Measurements from ENCODE around the gene CCDC39. TPM values are rescaled to one million over a fixed set of nuclear protein-coding genes. Genes with fewer than 3 reads are reported as not detected.
A peak's percentile ranks its signal among the peaks of the same experiment; 100 is the strongest.

CCDC39 gene
- not detected in 2 replicates for total RNA-seq

DNA sequence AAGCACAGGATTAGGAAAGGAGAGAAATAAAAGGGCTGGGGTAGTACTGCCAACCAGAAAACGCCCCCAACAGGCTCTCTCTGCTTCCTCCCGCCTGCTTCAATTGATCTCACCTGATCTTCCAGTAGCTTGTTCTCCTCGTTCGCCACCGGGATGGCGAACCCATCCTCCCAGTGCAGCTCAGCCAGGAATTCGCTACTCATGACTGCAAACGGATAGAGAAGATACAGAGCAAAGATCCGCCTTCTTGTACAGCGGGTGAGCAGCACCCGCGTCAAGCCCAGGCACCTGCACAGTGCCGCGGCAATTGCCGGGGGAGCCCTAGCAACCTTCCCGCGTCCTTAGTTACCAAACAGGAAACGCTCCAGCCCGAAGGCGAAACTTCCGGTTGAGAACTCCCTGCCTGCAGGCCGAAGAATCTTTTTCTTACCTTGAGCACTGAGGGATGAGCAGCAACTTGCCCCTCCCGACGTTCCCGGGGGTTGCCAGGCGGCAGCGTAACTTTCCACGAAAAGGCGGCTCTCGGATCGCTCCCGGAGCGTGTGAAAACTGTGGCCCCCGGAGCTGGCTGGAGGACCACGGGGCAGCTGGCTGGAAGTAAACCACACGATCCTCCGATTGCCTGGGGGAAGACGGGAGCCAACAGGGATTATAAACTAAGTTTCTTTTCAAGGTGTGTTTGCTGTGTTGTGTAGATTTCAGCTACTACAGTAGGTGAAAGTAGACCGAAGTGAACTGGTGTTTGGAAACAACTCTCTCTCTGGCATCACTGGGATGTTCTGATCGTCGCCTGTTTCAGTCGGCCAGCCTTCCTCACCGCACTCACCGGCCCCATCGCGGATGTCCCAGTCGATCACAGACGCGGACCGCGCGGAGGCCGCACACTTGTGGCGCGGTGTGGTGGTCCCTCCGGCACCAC, at the start of gene CCDC39:
CCDC39 (minus strand) TSS at position 312 of the 919 bp plus-strand sequence; CDS start at position 203, 109 bp downstream.
- no peak for DNase-seq (ENCODE audit: low read depth, low spot score)

DNA sequence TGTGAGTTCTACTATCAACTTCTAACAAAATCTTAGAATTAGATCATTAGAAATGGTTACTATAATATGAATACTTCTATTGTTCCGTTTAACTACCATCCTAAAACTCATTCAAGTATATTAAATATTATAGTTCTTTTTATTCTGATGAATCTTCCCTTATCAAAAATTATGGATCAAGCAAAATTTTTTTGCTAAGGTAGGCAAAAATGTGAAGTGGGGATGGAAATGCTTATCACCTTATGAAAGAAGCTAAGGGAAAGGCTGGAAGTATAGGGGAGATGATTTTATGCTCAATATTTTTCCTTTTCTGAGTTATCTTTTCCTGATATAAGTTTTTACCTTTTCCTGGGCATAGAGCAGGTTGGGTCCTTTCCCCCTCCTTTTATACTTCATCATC, 40.7 kb upstream of the CCDC39 start:
- no peak for DNase-seq (ENCODE audit: low read depth, low spot score)

DNA sequence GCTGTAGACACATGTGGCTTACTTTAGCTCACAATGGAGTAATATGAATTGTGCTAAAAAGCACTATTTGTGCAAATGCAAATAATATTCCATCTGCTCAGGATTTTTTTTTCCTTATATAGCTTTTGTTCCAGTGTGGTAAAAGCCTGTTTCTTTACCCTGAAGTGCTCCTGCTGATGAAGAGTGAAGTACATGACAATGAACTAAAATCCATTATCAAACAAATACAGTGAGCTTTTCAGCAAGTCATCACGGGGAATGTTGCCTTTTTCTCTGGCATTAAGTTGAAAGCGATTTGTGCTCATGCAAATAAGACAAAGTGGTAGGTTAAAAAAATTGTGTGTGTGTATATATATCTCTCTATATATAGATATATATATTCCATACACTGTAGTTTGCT, 28.6 kb upstream of the CCDC39 start:
- no peak for DNase-seq (ENCODE audit: low read depth, low spot score)

DNA sequence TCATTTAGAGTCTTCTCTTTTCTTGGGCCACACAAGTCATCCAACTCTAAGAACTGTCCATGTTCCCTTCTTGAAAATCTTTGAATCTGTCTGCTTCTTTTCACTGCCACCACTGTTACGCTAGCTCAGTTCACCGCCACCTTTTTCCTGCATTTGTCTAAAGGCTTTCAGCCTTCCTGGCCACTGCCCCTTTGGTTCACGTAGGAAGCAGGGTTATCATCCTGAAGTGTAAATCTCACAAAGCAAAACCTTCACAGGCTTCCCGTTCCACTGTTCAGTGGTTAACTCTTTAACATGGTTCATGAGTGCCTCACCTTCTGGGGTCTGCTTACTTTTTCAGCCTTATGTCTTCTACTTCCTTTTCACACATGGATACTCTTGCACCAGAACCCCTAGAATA, 26.3 kb upstream of the CCDC39 start:
- DNase-seq (ENCODE audit: low read depth, low spot score), result peak; percentile 37

DNA sequence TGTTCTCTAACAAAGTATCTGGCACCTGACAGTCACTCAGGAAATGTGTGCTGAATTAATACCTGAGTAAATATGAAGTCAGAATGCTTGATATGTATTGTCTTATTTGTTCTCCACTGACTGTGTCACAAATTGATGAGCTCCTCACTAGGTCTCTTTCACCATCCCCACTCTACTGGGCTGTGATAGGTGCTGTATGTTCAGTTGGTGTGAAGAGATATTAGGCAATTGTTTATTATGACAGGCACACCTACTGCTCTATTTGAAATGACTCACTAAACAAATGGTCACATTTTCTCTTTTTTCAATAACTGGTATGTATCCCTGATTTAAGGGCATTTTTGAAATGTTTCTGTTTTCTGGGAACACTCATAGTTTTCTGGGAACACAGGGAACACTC, 25.2 kb upstream of the CCDC39 start:
- DNase-seq (ENCODE audit: low read depth, low spot score), result no peak

DNA sequence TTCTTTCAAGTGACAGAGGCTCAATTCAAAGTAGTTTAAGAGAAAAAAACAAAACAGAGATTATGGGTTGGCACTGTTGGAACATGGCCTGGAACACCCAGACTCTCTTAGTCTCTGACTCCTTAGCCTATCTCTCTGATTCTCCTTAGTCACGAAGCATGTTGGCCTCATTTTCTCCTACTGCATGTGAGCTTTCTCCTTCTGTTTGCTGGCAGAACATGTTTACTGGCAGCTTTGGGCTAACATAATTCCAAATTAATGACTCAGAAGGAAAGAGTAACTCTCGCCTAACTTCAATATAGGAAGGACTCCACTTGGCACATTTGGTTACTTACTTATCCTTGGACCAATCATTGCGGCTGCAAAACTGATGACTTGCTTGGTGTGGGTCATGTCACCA, 21.7 kb upstream of the CCDC39 start:
- DNase-seq (ENCODE audit: low read depth, low spot score), result no peak

DNA sequence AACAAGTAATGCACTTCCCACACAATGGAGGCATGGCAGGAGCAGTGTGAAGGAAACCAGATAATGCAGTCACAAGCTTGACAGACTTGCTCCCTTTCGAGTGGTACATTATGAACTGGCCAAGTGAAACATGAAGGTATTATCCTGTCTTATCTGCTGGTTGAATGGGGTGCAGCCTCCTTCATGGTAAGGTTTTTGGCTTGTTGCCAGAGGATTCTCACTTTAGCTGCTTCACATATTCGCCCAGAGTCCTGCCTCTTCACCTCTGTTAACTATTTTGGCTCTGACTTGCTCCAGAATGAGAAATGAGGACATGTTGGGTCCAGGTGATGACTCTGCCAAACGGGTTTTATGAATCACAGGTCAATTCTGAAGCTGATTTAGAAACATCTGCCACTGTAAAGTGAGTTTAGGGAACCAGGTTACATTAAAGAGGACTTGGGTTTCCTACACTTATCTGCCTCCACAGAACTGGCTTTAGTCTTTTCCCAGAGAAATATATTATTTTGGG, 19.5 kb upstream of the CCDC39 start:
- DNase-seq (ENCODE audit: low read depth, low spot score), result no peak

DNA sequence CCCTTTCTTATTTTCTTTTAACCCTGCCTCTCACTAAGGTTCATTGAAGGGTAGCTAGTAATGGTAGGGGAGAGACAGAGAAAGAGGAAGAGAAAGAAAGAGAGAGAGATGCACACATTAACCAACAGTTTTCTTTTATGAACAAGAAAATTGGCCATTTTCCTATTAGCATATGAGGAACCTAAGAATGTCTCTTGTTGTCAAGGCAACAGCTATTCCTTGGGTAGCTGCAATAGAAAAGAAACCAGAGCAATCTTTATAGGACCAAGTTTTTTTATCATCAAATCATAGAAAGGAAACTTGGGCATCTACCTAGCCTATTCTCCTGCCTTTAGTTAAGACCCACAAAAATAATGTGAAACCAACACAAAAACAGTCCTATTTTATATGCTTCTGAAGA, 15.0 kb upstream of the CCDC39 start:
- DNase-seq (ENCODE audit: low read depth, low spot score), result no peak

DNA sequence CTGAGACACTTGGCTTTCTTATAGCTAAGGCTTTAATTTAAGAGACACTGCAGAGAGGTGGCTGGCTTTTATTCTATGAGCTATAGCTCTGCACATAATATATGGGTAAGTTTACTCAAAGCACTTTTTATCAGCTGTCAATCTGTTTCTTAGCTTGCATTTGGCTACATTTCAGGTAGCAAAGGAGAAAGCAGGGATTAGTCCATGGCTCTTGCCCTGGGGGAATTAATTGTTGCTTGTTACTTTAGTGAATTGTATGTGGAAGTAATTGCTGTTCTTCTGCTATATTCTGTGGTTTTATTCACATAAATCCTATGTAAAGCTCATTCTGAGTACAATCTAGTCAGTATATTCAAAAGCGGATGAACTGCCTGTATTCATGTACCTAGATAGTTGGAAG, 14.4 kb upstream of the CCDC39 start:
- no peak for DNase-seq (ENCODE audit: low read depth, low spot score)

DNA sequence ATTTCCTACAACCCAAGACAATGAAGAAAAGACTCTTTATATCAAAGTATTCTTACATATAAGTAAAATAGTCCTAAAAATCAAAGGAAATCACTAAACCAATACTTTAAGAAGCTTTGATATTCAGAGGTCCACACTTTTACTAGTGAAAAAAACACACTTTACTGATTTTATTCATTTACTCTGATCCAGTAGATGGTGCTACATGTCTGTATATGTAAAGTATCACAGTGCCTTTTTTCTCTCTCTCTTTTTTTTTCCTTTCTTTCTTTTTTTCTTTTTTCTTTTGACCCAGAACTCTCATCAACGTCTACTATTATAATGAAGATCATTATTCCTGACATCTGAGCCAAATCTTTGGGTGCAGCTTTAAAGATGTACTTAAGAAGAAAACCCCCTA, 10.8 kb upstream of the CCDC39 start:
- no peak for DNase-seq (ENCODE audit: low read depth, low spot score)

DNA sequence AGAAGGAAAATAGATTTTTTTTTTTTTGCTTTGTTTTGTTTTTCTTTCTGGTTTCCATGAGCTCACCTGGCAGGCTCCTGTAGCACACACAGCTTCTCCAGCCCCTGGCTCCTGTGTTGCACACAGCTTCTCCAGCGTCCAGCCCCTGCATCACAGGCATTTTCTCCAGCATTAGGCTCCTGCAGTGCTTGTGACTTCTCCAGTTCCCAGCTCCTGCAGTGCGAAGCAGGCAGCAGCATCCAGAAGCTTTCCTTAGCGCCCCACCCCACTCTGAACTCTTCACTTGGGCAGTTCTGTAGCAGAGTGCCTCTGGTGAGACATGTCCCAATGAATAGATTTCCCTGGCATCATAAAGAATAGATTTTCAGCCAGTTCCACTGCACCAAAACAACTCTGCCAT, 5.5 kb upstream of the CCDC39 start:
- no peak for DNase-seq (ENCODE audit: low read depth, low spot score)

DNA sequence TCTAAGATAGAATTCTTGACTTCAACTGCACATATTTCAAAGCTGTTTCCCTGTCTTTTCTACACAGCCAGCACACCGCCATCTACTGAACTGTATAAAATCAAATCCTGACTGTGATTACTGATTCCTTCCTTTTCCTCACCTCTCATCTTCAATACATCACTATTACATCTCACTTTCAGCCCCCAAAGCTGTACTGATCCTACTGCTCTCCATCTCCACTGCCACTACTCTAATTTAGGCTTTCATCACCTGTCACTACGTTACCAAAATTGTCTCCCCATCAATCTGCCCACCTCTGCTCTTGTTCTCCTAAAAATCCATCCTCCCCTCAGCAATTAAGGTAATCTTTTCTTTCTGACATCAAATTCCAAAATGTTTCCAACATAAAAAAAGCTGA, 4.5 kb upstream of the CCDC39 start:
- no peak for DNase-seq (ENCODE audit: low read depth, low spot score)

DNA sequence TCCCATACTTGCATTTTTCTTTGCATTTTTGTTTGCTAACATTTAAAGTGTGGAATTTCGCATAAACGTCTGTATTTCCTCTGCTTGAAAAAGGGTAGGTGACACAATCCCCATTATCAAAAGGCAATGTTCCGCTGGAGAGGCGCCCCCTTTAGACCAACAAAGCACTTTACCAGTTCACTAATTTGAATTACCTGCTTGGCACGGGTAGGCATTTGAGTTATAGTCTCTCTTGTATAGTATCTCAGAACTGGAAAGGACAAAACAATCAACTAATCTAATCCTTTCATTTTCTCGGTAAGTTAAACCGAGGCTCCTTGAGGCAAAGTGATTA, 775 bp upstream of the CCDC39 start:
- DNase-seq (ENCODE audit: low read depth, low spot score), result no peak

DNA sequence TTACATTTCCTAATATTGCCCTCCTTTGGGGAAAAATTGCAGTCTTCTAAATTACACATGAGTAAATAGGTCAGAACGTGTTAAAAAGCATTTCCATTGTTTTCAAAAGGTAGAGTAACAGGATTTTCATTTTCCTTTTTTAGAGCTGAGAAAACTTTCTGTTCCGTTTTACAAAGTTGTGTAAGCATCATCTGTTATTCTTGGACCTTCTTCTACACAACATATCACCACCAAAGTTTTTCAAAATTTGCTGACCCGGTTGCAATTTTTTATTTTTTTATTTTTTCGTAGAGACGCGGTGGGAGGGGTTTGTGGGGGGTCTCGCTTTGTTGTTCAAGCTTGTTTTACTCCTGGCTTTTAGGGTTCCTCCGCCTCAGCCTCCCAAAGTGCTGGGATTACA, 1.1 kb downstream of the CCDC39 start:
- no peak for DNase-seq (ENCODE audit: low read depth, low spot score)

DNA sequence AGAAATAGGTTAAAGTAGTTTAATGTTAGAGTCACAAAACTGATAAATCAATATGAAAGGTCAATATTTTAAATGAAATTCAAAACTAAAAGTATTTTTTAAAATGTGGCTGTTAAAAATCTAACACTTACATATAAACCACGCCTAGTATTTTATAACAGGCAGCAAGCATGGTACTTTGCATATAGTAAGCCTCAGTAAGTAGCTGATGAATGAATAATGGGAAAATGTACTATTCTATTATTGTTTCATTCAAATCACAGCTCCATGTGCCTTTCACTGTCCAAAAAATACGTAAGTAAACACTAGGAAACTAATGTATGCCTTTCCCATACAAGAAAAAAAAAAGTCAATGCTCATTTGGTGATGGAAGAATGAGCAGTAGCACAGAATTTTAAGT, 17.8 kb downstream of the CCDC39 start:
- DNase-seq (ENCODE audit: low read depth, low spot score), result no peak

DNA sequence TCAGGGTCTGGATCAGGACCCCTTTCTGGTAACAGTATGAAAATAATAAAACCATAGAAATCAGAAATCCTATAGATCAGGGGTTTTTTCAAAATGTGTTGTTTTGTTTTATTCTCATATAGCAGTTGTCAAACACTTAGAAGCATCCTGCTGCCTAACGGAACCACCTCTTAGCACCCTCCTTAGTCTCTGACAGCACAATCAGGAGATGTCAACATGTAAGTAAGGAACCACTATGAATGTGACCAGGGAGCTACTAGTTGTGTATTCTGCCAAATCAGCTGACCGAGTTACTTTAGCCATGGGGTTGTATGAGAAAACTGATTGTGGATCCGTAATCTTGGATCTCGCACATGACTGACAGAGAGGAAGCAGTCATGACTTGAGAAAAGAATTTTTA, 22.2 kb downstream of the CCDC39 start:
- DNase-seq (ENCODE audit: low read depth, low spot score), result no peak

DNA sequence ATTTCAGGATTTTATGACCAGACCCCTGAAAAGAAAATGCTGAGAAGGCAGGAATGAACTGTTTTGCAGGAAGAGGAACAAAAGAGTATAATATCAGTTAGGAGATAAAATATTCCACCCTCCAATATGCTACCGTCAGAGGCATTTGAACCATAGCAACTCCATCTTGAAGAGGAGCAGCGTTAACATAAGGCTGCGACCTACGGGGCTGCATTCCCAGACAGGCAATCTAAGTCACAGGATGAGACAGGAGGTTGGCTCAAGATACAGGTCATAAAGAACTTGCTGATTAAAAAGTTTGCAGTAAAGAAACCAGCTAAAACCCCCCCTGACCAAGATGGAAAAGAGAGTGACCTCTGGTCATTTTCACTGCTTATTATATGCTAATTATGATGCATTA, 22.9 kb downstream of the CCDC39 start:
- no peak for DNase-seq (ENCODE audit: low read depth, low spot score)

DNA sequence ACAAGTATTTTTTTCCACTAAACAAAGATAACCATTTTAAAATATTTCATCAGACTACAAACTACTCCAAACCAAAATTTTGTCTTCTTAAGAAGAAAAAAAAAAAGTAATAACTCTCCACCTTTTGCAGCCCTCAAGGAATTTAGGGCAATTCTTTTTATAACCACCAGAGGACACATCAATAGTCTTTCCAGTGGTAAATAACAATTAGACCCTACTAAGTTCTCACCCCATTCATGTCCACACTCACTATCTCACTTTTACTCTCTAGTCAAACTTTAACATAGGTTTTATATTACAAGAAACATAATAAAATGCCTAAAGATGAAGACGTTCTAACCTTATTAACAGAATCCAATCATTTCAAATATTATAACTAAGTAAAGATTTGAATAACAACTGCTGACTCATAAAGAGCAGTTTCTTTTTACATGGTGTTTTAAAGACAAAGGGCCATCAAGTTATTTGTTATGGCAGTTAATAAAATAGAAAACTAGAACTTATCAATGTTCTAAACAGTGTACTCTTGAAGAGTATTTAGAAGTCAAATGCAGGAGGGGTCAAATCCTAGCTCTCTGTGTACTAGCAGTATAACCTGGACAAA, 33.0 kb downstream of the CCDC39 start:
- no peak for DNase-seq (ENCODE audit: low read depth, low spot score)

DNA sequence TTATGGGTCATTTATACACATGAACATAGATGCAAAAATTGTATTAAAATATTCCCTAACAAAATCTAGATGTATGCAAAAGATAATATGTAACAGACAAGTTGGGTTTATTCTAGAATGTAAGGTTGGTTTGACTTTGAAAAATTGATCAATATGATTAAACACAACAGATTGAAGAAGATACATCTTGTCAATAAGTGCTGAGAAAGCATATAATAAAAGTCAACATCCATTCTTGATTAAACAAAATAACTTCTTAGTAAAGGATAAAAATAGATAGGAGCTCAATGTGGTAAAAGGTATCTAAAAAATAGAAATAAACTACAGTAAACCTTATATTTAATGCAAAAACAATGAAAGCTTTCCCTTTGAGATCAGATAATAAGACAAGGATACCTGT, 38.3 kb downstream of the CCDC39 start:
- no peak for DNase-seq (ENCODE audit: low read depth, low spot score)

DNA sequence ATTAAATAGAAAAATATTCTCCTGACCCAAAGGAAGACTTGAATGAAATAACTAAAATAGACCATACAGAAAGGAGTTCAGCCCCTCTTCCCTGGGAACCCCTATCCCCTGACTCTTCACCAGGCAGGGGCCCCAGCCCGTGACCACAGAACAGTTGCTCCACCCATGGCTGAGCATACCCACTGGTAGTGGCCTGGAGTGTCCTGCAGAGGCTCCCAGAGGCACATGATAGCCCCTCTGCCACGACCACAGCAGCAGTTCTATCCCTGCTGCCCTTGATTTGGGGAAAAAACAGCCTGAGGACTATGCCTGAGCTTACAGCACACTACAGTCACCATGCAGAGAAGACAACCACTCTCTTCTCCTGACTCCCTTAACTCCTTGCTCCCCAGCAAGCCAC, 45.6 kb downstream of the CCDC39 start:
- DNase-seq (ENCODE audit: low read depth, low spot score), result no peak

DNA sequence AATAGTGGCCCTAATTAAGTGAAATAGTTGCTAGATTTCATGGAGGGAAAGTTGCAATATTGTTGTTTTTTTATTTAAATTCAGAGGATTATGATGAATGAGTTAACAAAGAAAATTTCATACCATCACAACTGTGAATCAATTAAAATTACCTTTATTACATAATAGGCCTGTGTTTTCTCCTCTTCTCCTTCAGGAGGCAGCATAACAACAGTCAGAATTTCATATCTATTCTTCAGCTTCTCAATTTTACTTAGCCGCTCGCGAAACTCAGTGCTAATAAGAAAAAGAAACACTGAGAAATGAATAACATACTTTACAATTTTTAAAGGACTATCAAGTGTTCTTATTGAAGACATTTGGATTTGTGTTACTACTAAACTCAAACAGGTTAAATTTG, 48.0 kb downstream of the CCDC39 start:
- no peak for DNase-seq (ENCODE audit: low read depth, low spot score)

DNA sequence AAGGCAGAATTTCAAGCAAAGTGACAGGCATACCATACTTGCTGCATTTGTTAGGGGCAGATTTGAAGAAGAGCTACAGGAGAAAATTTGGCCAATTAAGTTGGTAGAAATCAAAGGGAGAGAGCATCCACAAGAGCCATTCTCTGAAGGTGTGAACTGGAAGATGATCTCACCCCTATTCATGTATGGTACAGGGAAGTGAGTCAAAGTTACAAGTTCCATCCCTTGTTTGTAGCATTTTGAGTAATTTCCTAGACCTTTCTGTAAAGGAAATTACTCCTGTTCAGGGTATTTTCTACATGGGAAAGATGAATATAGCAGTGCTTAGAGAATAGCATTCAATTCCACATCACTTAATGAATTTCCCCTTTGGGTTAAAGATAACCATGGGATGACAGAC, 48.9 kb downstream of the CCDC39 start:
- peak; percentile 17 for DNase-seq (ENCODE audit: low read depth, low spot score)

DNA sequence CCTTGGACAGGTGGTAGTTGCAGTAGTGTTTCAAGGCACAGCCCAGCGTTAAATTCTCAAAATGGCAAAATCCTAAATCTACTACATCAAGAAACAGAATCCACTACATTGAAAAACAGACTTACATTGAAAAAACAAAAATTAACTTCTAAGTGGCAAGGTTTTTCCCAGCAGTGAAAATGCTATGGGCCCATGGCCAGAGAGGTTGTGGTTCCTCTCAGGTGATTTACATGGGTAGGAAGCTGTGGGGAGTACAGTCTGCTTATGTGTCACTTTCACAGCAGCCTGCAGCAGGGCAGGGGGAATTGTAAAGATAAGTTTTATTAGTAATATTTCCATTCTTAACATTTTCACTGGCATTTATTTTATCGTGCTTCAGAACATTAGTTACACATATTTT, 52.4 kb downstream of the CCDC39 start:
- DNase-seq (ENCODE audit: low read depth, low spot score), result no peak

All from pulmonary artery endothelial cell (primary cell).